K562 (cell line): ENCODE measurements around the gene GNAQ.
A peak's percentile ranks its signal among the peaks of the same experiment; 100 is the strongest.

Source experiments
- FUS ChIP-seq: fragments of 200-400 bp; formaldehyde crosslinking; optimal IDR thresholded peaks from 2 replicates; pipeline ENCODE3; 2017; ENCODE audit warnings: low read depth, low read length
- STAT5B ChIP-seq: fragments of 250-450 bp; sonication (Bioruptor Pico); IDR thresholded peaks from 2 replicates; pipeline ENCODE4 v1.8.0; 2021; ENCODE audit warnings: mild to moderate bottlenecking, inconsistent platforms
- TEAD4 ChIP-seq, 2 experiments: sonication (generic) in 1 of 2; formaldehyde crosslinking in 1 of 2; IDR thresholded peaks; 2 replicates each; pipeline versions ENCODE4 v1.6.1 to v1.8.0; 2012 to 2022; ENCODE audit warnings: borderline replicate concordance in 1 of 2, inconsistent platforms in 1 of 2, low read length in 1 of 2, mild to moderate bottlenecking in 1 of 2, missing genetic modification reagents in 1 of 2
- ZNF184 ChIP-seq: sonication (generic); formaldehyde crosslinking; IDR thresholded peaks from 2 replicates; pipeline ENCODE4 v1.5.0; 2020; ENCODE audit warnings: missing genetic modification reagents
- TF ChIP-seq, protein P1 (sequence below): sonication (generic); formaldehyde crosslinking; IDR thresholded peaks from 2 replicates; pipeline ENCODE4 v1.8.1; 2022; ENCODE audit warnings: missing genetic modification reagents
- TF ChIP-seq, protein P2 (sequence below), 3 experiments: IDR thresholded peaks in 2 of 3; conservative IDR thresholded peaks in 1 of 3; 2 replicates each; pipeline ENCODE4 v1.5.1; 2011 to 2012; ENCODE audit warnings: low read length in 3 of 3, mild to moderate bottlenecking in 3 of 3, control low read depth in 2 of 3, improper control_type of control experiment in 1 of 3, inconsistent platforms in 1 of 3, low read depth in 1 of 3, mixed read lengths in 1 of 3, moderate library complexity in 1 of 3; ENCODE audit not compliant: insufficient read depth in 2 of 3

- no peak for TF ChIP-seq ZNF184
- TF ChIP-seq, protein P1, sequence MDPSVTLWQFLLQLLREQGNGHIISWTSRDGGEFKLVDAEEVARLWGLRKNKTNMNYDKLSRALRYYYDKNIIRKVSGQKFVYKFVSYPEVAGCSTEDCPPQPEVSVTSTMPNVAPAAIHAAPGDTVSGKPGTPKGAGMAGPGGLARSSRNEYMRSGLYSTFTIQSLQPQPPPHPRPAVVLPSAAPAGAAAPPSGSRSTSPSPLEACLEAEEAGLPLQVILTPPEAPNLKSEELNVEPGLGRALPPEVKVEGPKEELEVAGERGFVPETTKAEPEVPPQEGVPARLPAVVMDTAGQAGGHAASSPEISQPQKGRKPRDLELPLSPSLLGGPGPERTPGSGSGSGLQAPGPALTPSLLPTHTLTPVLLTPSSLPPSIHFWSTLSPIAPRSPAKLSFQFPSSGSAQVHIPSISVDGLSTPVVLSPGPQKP (CRISPR knock-in tag) = no peak
- no peak for TF ChIP-seq TEAD4 (IDR thresholded peaks at IDR 0.05; ENCODE audit: low read length)
- no peak for TF ChIP-seq TEAD4 (CRISPR knock-in tag; IDR thresholded peaks at IDR 0.05; ENCODE audit: borderline replicate concordance)
- TF ChIP-seq STAT5B (CRISPR knock-in tag) = no peak
- TF ChIP-seq, protein P2, sequence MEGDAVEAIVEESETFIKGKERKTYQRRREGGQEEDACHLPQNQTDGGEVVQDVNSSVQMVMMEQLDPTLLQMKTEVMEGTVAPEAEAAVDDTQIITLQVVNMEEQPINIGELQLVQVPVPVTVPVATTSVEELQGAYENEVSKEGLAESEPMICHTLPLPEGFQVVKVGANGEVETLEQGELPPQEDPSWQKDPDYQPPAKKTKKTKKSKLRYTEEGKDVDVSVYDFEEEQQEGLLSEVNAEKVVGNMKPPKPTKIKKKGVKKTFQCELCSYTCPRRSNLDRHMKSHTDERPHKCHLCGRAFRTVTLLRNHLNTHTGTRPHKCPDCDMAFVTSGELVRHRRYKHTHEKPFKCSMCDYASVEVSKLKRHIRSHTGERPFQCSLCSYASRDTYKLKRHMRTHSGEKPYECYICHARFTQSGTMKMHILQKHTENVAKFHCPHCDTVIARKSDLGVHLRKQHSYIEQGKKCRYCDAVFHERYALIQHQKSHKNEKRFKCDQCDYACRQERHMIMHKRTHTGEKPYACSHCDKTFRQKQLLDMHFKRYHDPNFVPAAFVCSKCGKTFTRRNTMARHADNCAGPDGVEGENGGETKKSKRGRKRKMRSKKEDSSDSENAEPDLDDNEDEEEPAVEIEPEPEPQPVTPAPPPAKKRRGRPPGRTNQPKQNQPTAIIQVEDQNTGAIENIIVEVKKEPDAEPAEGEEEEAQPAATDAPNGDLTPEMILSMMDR (IDR thresholded peaks at IDR 0.05 in 2 of 3, conservative IDR thresholded peaks at IDR 0.05 in 1 of 3; ENCODE audit: insufficient read depth in 2 of 3, low read depth in 1 of 3, low read length in 3 of 3) = peak; percentile 24 to 29 (median 24); a peak in 1 of 6 replicates
- TF ChIP-seq FUS = no peak
Observed at GRCh38 chr9:77896938-77897667, 134.5 kb downstream of the GNAQ start.
